ENCODE results near the gene CPT1C.

- TF ChIP-seq CTCF (IDR thresholded peaks at IDR 0.05): no peak
- no peak for TF ChIP-seq EZH2 (IDR thresholded peaks at IDR 0.05; ENCODE audit: borderline replicate concordance, insufficient read depth, low read depth, low read length, poor library complexity, severe bottlenecking)
These were observed 5.2 kb downstream of the CPT1C start for GRCh38 chr19:49696115-49696514.
